Ovary (tissue), 9 donors: ENCODE results near the gene BCAM. TPM values are rescaled to one million over a fixed set of nuclear protein-coding genes. Genes with fewer than 3 reads are reported as not detected.
A peak's percentile ranks its signal among the peaks of the same experiment; 100 is the strongest.
"Not testable (repeated sequence)": the region's sequence is repeated elsewhere in the genome, so short reads cannot be mapped to it uniquely, and the experiment has no call there.

Experiments used
- DNase-seq, 5 donors: peaks; one replicate each; pipeline ENCODE4 v3.0.0-alpha.2; 2019 to 2020
- H3K27ac ChIP-seq, 2 donors: fragments of 200-600 bp; one replicate each; pipeline versions ENCODE4 v1.5.1 to v1.8.0; 2019 to 2022
- H3K27me3 ChIP-seq: fragments of 200-600 bp; one replicate; pipeline ENCODE4 v1.8.0; 2022
- H3K36me3 ChIP-seq: fragments of 200-600 bp; sonication (generic); one replicate; pipeline ENCODE4 v1.5.1; 2019
- H3K4me1 ChIP-seq: one replicate; pipeline ENCODE4 v1.8.1; 2013; ENCODE audit warnings: mild to moderate bottlenecking, moderate library complexity; ENCODE audit not compliant: insufficient read depth
- H3K4me3 ChIP-seq: fragments of 200-600 bp; sonication (generic); one replicate; pipeline ENCODE4 v1.5.1; 2017
- H3K9me3 ChIP-seq, 2 donors: fragments of 200-600 bp in 1 of 2; sonication (generic) in 1 of 2; one replicate each; pipeline versions ENCODE4 v1.5.1 to v1.8.1; 2013 to 2019; ENCODE audit warnings: mild to moderate bottlenecking in 1 of 2, moderate library complexity in 1 of 2
- EP300 ChIP-seq: sonication (generic); formaldehyde crosslinking; IDR thresholded peaks from one replicate; pipeline ENCODE4 v1.6.1; 2017; ENCODE audit warnings: antibody characterized with exemption
- POLR2A ChIP-seq: fragments of 450-650 bp; IDR thresholded peaks from one replicate; pipeline ENCODE4 v1.6.1; 2017; ENCODE audit warnings: antibody characterized with exemption, mild to moderate bottlenecking, moderate library complexity
- WGBS, 3 donors: extraction: QIAGEN DNeasy Blood & Tissue Kit in 1 of 3; methylation state at CpG; one replicate each; pipeline versions ENCODE4 v1.1.5 to v1.1.7; 2013 to 2017; 5-methylcytosine and 5-hydroxymethylcytosine counted together
- intact Hi-C, 4 donors: fragments of 100-400 bp; cut with DNase I; formaldehyde crosslinking; loops; one replicate each; pipeline versions ENCODE4 v1.11.0 to v1.15.1; 2022 to 2023
- polyA plus RNA-seq, 2 donors: library from polyadenylated mRNA; stranded (reverse); fragments of 200-250 nt in 1 of 2; fragments of 350-450 nt in 1 of 2; fragmentation: Illumina TruSeq in 1 of 2; extraction: RNeasy Lipid Tissue Mini Kit (QIAGEN cat#74804) in 1 of 2; gene quantifications; one replicate each; pipeline ENCODE4 v1.2.3, GENCODE V29; 2013 to 2014
- total RNA-seq, 7 donors: library from RNA; depleted of rRNA in 2 of 7; stranded (reverse); fragments of >200 nt in 2 of 7; fragmentation: NEBNext Ultra II Directional in 3 of 7; extraction: Animal tissue kit (Norgen Biotek cat#: 25700) in 3 of 7; gene quantifications; one replicate each; pipeline versions ENCODE4 v1.1.0 to v1.2.4, GENCODE V29; 2016 to 2023
- TF ChIP-seq, protein P1 (sequence below), 3 donors: fragments of 450-650 bp in 2 of 3; fragments of 200-600 bp in 1 of 3; IDR thresholded peaks; one replicate each; pipeline versions ENCODE4 v1.5.1 to v1.8.0; 2016 to 2022; ENCODE audit warnings: antibody characterized with exemption in 3 of 3, mild to moderate bottlenecking in 1 of 3
- donor health status: DM: no; HTN: no; CAD: no; lungs with moderate emphysema.
- donor health status: DM: no; HTN: no; CAD: no.
- donor health status: Bipolar disorder and iron deficiency.
- donor health status: DM: yes; HTN: yes; CAD: no.
- donor health status: DM: no; HTN: no; CAD: no.
- donor health status: DM: yes; HTN: yes; CAD: no.

Gene BCAM
- total and polyA plus RNA-seq, 9 donors: 9.7 to 419 (median 62.0) TPM

DNA sequence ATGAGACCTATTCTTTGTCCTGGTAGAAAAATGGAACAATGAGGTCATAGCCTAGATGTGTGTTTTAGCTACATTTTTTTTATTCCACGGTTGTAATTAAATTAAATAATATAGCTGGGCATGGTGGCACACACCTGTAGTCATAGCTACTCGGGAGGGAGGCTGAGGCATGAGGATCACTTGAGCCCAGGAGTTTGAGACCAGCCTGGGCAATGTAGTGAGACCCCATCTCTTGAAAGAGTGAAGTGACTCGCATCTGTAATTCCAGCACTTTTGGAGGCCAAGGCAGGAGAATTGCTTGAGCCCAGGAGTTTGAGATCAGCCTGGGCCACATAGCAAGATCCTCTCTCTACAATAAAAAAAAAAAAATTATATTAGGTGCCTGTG lies 43.0 kb upstream of the BCAM start:
- Histone ChIP-seq H3K27ac (no peak overlapping the region), H3K4me3 (no peak overlapping the region), H3K36me3 (no peaks in the 10 kb centered on the region), H3K4me1 (no peaks in the 10 kb centered on the region), H3K27me3 (no peaks in the 10 kb centered on the region), H3K9me3 (no peaks in the 10 kb centered on the region)
- 87 to 90% (median 88%) methylated on average over 3 of the region's 3 CpGs for WGBS, 3 donors
- no peak for TF ChIP-seq EP300
- TF ChIP-seq, protein P1, sequence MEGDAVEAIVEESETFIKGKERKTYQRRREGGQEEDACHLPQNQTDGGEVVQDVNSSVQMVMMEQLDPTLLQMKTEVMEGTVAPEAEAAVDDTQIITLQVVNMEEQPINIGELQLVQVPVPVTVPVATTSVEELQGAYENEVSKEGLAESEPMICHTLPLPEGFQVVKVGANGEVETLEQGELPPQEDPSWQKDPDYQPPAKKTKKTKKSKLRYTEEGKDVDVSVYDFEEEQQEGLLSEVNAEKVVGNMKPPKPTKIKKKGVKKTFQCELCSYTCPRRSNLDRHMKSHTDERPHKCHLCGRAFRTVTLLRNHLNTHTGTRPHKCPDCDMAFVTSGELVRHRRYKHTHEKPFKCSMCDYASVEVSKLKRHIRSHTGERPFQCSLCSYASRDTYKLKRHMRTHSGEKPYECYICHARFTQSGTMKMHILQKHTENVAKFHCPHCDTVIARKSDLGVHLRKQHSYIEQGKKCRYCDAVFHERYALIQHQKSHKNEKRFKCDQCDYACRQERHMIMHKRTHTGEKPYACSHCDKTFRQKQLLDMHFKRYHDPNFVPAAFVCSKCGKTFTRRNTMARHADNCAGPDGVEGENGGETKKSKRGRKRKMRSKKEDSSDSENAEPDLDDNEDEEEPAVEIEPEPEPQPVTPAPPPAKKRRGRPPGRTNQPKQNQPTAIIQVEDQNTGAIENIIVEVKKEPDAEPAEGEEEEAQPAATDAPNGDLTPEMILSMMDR (IDR thresholded peaks at IDR 0.05): no peak
- no peak for TF ChIP-seq POLR2A
- intact Hi-C loops: no loop called here
- no peak for DNase-seq

- Histone ChIP-seq H3K36me3 (no peaks in the 10 kb centered on the region), H3K27ac (no peak overlapping the region), H3K4me3 (no peak overlapping the region), H3K4me1 (no peaks in the 10 kb centered on the region), H3K27me3 (no peaks in the 10 kb centered on the region), H3K9me3 (no peaks in the 10 kb centered on the region)
- intact Hi-C loops: loop anchor here in 1 of 4 donors (2.0 kb wide), 1 partner anchor 45 kb away; no protein-coding TSS in a partner anchor
- DNase-seq: no peak
- TF ChIP-seq, protein P1 (IDR thresholded peaks at IDR 0.05): no peak
- TF ChIP-seq POLR2A (no peak), EP300 (no peak)
- WGBS, 3 donors: 67 to 76% (median 71%) methylated on average over 11 of the region's 11 CpGs
Measured at GRCh38 chr19:44767295-44768180, 41.4 kb upstream of the BCAM start.

DNA sequence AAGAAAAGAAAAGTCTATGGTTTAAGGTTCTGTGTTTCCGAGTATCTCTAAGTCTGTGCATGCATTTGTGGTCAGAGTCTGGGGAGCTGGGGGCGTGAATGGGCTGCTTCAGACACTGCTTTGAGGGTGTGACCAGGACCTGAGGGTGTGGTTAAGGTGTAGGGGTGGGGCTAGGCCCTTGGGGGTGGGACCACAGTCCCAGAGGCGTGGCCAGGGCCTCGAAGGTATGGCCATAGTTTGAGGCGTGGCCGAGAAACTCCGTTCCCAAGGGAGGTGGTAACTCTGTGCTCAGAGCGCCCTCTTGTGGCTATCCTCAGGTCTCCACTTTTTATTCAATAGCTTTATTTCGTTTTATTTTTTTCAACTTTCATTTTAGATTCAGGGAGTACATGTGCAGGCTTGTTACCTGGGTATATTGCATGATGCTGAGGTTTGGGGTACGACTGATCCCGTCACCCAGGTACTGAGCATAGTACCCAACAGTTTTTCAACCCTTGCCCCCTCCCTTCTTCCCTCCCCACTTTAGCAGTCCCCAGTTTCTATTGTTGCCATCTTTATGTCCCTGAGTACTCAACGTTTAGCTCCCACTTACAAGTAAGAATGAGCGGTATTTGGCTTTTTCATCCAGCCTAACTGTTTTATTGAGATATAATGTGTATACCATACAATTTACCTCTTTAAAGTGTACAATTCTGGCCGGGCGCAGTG lies 38.2 kb upstream of the BCAM start:
- intact Hi-C loops: loop anchor here (1.0 to 10.0 kb wide), 6 partner anchors 46 to 193 kb away; no protein-coding TSS in a partner anchor
- H3K27ac ChIP-seq: no peak overlapping the region

DNA sequence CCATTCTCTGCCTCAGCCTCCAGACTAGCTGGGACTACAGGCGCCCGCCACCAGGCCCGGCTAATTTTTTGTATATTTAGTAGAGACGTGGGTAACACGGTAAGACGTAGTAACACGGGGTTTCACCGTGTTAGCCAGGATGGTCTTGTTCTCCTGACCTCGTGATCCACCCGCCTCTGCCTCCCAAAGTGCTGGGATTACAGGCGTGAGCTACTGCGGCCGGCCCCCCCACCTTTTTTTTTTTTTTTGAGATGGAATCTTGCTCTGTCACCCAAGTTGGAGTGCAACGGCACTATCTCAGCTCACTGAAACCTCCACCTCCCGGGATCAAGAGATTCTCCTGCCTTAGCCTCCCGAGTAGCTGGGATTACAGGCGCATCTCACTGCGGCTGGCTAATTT lies 36.8 kb upstream of the BCAM start:
- H3K9me3 ChIP-seq, H3K4me3 ChIP-seq, H3K36me3 ChIP-seq, H3K27ac ChIP-seq, H3K27me3 ChIP-seq, H3K4me1 ChIP-seq, DNase-seq: not testable (repeated sequence)
- 61 to 70% (median 69%) methylated on average over 18 of the region's 18 CpGs for WGBS, 3 donors
- intact Hi-C loops: loop anchor here (5.0 to 10.0 kb wide), 4 partner anchors 50 to 195 kb away; no protein-coding TSS in a partner anchor

More for the DNA sequence above, 38.2 kb upstream of the BCAM start:
- Histone ChIP-seq H3K4me1 (no peaks in the 10 kb centered on the region), H3K4me3 (no peak overlapping the region), H3K9me3 (no peaks in the 10 kb centered on the region), H3K36me3 (no peaks in the 10 kb centered on the region), H3K27me3 (no peaks in the 10 kb centered on the region)
- 12 to 16% (median 13%) methylated on average over 15 of the region's 15 CpGs for WGBS, 3 donors
- TF ChIP-seq, protein P1 (IDR thresholded peaks at IDR 0.05): peak; percentile 88 to 95 (median 89)
- TF ChIP-seq POLR2A: no peak
- peak; percentile 85 to 92 (median 89) for DNase-seq
